ENCODE data around the gene HOXB3.

HOXB3 gene

DNA sequence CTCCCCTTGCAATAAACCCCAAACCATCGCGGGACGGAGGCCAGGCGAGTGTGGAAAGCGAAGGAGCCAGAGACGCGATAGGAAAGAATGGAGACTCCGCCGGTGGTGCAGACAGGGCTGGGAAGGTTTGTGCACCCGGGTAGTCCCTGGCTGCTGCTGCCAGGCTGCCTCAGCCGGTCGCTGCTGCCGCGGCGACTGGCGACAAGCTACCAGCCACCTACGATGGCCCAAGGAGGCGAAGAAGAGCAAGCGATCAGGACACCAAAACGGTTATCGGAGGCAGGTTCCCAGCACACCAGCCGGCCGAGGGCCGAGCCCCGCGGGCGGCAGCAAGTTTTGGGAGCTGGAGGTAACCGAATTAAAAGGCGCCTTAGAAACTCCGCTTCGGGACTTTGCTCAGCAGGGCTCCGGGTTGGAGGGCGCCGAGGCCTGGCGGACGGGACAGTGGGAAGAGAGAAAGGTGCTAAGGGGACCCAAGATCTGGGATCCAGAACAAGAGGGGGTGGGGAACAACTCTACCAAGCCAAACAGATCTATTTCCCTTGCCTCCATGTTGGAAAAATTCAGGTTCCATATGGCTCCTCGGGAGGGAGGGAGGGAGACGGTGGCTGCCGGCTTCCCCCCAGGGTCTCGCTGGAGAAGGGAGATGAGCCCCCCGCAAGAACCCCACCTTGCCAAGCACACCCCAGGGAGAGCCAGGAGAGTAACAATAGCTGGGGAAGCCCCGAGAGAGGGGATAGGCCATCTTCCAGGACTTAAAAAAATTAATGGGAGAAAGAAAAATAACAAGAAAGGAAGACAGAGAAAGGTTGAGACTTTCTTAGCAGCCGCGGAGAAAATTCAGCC lies 35.4 kb downstream of the HOXB3 start:
- no peak for DNase-seq

DNA sequence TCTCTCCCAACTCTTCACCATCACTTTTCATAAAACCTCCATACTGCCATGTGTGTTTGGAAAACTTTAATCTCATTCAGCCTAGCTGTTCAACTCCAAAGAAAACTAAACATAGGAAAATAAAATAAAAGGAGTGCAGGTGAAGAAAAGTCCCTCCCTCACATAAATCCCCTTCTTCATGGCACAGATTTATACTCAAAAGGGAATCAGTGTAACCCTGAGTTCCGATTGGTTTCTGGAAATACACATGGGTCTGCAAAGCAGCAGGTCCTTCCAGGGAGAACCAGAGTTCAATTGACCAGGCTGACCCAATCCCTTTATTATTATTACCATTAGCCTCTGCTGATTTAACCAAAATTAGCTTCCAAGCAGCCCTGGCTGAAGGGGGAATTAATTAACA lies 36.2 kb downstream of the HOXB3 start:
- no peak for DNase-seq

DNA sequence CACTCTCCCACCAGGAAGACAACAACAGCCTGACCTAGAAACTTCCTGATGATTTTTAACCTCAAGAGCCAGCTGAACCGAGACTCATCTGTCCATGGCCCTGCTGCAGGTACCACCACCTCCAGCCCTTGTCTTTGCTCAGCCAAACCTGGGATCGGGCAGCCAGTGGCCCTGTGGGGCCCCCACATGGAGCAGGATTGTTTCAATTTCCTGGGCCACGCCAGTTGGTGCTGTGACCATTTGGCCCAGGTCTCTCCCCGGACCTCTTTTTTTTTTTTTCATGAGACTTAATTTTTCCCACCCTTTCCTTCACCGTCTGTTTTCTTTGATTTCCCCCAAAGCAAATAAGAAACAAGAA lies 36.9 kb downstream of the HOXB3 start:
- DNase-seq, result no peak

DNA sequence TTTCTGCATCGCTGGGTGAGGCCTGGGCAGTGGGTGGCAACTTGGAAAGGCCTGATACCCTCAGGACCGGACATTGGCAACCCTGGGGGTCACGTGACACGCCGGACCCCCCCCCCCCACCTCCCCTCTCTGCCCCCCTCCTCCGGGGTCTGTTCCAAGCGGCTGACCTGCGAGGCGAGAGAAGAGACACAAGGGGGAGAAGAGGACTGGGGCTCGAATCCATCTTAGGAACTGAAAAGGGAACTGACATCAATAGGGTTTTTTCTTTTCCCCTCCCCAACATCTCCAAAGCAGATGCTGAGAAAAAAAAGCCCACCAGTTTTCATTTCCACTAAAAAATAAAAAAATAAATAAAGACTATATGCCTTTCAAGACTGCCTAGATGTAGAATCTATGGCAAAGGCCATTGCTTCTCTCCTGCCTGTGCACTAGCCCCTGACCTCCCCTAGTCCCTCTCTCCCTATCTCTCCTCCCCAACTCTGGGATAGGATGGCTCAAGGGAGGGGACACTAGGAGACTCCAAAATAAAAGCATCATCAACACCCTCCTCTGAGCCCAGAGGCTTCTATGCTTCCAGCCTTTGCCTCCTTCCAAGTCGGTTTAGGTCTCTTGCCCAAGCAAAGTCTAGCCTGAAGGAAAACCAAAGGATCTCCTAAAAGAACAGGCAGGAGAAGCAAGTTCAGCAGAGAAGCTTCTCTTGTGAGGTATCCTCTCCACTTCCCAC lies 37.4 kb downstream of the HOXB3 start:
- DNase-seq, result no peak

DNA sequence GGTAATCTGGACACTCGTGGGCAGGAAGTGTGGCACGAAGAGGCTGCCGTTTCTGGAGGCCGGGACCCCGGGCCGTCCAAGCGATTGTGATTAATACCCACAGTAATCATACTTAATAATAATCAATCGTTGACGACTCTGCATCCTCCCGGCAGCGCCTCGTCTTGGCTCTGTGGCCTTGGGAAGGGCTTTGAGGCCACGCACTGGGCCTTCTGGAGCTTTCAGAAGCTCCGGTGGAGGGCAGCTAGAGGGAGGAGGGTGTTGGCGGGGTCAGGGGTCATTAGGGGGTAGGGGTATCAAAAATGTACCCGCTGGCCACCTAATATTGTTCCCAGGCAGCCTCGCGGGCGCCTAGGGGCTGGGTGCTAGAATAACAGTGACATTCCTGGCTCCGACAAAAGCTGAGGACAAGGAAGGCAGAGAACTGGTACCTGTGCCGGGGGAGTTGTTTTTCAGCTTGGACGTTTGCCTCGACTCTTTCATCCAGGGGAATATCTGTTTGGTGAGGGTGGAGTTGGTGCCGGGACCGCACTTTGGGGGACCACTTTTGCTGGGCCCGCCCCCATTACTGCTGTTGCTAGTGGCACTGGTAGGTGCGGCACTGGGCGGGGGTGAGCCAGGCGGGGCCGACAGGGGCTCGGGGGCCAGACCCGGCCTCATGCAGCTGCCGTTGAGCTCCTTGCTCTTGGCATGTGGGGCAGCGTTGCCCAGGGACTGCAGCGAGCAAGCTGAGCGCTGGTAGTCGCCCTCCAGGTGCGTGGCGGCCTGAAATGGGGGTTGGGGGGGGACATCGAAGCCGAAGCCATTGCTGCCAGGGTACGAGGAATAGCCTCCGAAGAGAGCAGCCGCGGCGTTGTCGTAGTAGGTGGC lies 38.2 kb downstream of the HOXB3 start:
- DNase-seq, result no peak

DNA sequence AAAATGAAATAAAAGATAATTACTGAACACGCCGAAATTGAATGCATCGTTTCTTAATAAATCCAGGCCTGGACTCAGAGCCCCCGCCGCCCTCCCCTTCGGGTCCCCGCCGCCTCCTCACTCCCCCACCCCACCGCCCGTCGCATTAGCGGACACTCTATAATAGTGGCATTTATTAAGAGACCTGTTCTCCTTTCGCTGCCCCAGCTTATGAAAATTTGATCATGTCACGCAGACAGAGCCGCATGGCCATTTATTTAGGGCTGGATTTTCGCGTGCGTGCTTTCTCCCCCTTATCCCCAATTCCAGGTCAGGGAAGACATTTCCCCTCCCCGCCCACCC lies 38.9 kb downstream of the HOXB3 start:
- DNase-seq, result no peak

DNA sequence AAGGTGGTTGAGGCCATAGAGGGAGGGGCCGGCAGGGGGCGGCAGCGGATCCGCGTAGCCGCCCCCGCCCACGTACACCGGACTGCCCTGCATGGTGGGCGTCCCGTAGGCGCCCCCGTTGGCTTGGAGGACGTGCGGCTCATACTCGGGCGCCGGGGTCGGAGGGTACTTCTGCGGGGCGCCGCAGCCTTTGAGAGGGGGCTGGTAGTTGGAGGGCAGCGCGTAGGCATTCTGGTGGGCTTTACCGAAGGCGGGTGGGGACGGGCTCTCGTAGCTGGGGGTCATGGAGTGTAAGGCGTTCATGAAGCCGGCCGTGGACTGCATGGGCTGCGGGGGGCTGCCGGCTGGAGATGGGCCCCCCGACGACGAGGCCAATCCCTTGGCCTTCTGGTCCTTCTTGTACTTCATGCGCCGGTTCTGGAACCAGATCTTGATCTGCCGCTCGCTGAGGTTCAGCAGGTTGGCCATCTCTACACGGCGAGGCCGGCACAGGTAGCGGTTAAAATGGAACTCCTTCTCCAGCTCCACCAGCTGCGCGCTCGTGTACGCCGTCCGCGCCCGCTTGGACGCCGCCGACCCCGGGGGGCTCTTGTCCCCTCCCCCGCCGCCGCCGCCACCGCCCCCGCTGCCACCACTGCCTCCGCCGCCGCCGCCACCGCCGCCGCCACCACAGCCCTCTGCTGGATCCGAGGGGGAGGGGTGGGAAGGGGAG lies 39.4 kb downstream of the HOXB3 start:
- DNase-seq, result no peak

DNA sequence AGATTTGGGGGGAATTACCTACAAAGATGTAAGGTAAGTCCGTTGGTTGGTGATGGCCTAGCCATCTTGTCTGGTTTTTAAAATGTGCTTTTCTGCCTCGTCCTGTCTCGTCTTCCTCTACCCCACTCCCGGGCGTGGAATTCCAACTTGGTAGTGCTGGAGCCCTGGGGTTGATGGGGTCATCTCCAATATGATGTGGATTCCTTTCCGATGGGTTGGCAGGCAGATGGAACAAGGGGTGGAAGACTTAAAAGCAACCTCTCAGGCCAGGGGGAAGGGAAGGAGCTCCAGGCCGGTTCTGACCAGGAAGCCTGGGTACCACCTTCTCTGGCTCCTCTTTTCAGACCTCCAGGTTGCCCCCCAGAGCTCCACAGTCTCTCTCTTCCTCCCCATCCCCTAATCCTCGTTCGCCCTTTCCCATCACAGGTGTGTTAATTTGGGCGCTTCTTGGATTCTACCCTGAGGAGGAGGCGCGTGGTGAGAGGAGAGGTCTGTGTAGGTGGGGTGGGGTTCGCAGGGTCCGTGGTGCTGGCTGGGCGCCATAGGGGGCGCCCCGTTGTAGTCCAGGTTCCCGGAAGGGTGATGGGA lies 40.0 kb downstream of the HOXB3 start:
- DNase-seq, result no peak

DNA sequence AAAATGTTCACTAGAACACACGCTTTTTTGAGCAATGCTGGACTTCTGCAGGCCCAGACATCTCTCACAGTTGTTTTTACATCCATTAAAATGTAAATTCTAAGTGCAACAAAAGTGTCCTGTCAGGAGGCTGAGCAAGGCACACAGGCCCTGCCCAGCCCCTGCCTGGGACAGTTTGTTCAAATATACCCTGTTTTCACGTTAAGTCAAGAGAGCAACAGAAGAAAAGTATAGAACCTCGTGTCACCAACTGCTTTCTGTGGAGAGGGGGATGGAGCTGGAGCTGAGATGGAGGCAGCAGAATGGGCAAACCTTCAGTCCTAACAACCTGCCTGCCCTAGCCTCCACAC lies 40.8 kb downstream of the HOXB3 start:
- DNase-seq, result no peak

DNA sequence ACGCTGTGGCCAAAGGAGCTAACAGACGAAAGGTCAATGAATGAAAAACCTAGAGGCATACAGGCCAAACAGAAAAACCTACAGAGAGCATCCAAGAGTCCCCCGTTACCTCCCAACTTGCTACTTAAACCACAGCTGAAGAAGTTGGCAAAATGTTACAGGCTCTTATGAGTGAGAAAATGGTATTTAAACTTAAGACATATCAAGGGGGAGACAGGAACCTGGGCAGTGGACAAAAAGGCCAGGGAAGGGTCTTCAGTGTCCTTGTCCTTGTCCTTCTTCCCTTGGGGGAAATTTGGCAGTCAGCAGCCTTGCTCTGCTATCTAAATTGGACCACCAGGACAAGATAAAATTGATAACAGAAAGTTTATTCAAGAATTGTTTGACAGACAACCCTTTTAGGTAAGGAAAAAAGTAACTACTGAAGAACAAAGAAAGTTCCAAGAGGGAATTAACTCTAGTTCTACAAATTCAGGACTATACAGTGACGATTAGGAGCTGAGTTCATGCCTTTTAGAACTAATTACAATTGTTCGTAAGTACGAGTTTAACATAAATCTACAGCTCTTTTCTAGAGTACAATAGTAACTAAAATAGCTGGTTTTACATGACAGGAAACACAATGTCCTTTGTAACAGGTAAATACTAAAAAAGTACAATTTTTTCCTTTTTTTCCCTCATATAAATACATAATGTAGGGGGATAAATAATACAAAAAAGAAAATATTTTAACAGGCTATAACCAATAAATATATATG lies 41.3 kb downstream of the HOXB3 start:
- no peak for DNase-seq

DNA sequence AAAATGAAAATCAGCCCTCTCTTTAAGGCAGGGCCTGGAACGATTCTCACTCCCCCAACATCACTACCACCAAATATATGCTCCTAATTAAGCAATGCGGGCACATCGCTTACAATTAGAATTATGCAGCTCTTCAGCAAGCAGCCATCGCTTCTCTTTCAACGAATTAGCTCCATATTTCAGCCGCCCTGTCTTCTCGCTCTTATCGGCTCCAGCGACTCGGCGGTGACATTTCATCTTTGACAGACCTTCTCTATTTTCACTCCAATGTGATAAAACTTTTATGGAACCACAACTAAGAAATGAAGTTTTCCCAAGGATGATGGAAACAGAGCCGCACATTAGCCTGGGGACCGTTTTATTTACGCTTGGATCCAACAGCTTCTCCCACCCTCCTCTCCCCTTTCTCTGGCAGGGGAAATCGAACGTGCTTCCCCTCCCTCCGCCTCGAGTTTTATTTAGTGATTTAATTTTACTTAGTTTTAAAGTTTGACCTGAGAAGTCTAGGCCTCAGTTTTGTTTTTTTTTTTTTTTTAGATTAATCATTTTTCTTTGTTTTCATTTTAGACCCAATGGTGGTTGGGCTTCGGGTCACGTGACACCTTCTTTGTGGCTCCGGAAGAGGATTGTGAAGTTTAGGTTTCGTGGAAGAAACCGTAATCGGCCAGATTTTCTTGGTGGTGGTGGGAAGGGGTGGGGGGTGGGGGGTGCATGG lies 42.1 kb downstream of the HOXB3 start:
- DNase-seq, result no peak

DNA sequence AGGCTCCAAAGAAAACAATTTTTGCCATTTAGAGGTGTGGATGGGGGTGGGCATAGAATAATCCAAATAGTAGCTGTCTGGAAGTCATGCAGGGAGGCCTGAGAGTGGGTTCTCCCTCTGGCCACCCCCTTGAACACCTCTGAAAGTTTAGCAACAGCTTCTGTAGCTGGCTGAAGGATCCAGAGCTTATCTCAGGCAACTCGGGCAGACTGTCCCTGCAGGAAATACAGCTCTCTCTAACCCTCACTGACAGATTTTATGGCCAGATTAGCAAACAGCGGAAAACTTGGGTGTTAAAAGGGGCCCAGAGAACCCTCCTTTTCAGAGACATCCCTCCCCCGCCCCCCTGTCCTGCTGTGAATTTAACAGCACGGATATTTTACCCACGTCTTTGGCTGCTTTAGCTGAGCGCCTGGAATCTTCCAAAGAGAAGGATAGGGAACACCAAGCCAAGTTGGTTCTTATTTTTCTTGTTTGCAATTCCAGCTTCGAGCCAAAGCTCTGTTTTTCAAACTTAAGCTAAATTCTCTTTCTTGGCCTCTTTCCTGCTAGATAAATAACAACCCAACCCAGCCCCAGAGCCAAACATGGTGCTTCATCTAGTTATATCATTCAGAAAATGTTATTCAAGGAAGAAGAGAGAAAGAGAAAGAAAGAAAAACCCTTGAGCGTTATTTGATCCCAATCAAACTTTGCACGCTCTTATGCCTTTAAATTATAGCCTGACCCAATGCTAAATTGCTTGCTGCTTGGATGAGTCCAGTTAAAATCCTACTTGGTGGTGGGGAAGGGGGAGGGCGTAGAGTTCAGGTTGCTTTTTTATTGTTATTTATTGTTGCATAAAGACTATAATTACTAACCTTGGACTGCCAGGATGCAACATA lies 42.9 kb downstream of the HOXB3 start:
- no peak for DNase-seq

DNA sequence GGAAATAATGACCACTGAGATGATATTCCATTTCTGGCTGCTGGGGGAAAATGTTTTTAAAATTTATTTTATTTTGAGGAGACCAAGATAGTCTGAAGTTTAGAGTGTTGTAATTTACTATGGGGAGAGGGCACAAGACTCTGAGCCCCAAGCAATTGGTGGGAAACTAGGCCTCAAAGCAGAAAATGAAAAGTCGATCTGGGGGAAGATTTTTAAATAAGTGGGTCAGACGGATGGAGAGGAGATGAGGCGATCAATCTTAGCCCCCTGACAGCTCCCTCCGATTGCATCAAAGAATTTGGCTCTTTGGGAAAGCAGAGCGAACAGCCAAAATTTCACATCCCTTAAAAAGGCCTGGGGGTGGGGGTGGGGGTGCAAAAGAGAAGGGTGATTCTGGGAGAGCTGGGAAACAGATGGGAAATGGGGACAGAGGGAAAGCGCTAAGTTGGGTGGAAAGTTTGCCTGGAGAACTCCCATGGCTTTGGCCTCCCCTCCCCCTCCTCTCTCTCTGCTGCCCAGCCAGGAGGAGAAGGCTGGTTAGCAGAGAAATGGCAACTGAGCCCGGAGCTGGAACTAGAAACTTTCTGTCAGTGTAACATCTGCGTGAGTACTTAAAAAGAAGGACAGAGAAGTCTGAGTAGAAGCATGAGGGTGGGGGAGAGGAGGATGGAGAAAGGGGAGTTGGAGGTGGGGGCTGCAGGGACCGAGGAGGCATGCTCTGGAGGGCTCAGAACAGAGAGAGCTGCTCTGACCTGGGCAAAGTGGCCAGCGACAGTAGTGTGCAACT lies 43.7 kb downstream of the HOXB3 start:
- no peak for DNase-seq

DNA sequence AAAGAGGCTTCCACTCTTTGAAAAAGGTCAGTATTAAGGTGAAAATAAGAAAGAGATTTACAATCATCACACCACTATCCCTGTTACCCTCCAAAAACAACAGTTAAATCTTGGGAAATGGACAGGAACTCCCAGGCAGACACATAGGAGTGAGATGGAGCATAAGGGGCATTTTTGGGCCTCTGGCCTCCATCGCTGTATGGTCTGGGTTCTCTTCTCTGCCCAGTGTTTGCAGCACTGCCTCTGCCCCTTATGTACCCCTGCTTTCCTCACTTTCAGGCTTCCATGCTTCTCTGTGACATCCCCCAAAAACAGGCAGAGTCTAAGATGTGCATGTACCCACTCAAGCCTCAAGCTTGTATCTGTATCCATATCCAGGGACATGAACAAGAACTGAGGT lies 44.5 kb downstream of the HOXB3 start:
- DNase-seq, result no peak

DNA sequence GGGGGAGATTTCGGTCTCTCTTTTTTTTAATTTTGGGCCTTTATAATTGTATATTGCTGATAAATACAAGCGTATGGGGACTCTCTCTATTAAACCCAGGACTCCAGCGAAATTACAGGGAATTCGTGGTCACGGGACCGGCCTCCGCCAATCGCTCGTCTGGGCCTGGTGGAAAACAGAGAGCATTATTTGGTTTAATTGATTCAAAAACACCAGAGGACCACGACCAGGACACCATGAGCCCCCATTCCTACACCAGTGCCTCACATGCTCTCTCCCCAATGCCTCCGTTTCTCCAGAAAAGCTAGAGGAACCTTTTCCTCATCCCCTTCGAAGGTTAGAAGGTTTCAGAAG lies 45.0 kb downstream of the HOXB3 start, which contains the start of gene HOXB2:
HOXB2 (minus strand) TSS at position 88 of the 354 bp plus-strand sequence. CDS start 198 bp downstream, outside the sequence.
- DNase-seq, result no peak

DNA sequence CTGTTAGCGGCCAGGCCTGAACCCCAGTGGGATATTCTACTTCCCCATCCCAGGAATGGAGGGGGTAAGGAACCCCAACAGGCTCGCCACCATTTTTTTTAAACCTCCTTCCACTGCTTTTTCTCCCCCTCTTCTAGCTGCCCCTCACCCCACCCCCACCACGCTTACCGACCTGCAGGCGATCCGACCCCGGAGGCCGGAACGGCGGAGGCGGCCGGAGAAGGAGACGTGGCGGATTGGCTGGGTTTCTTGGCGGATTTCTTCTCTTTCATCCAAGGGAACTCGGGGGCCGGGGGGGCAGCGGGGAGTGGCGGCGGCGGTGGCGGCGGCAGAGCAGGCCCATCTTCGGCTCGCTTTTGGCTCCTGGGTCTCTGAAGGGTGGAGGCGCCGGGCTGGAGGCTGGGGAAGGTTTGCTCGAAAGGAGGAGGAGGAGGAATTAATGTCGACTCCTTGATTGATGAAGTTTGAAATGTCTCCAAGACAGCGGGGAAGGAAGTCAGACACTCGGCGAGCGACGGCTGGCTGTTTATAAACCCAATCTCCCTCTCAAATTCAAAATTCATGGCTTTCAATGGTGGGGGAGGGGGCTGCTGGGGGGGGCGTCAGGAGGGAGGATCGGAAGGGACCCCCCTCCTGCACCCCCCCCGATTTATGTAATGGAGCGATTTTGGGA lies 45.6 kb downstream of the HOXB3 start:
- DNase-seq, result no peak

DNA sequence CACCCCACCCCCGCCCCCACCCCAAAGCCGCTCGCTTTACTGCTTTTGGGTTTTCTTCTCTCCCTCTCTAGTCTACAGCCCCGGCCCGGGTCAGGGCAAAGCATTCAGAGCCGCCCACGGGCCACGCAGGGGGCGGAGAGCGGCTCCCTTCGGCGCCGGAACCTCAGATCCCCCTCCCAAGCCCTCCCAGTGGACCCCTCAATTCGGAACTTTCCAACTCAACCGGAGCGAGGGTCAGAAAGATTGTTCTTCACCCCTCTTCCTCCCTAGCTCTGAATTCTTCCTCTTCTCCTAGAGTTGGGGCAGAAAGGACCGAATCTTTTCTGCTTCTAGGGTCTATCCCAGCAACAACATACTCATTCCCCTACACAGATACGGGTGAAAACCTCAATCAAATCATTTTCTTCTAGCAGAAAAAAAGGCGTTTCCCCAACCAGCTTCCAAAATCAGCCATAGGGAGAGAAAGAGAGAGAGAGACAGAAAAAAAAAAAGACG lies 46.1 kb downstream of the HOXB3 start:
- no peak for DNase-seq

DNA sequence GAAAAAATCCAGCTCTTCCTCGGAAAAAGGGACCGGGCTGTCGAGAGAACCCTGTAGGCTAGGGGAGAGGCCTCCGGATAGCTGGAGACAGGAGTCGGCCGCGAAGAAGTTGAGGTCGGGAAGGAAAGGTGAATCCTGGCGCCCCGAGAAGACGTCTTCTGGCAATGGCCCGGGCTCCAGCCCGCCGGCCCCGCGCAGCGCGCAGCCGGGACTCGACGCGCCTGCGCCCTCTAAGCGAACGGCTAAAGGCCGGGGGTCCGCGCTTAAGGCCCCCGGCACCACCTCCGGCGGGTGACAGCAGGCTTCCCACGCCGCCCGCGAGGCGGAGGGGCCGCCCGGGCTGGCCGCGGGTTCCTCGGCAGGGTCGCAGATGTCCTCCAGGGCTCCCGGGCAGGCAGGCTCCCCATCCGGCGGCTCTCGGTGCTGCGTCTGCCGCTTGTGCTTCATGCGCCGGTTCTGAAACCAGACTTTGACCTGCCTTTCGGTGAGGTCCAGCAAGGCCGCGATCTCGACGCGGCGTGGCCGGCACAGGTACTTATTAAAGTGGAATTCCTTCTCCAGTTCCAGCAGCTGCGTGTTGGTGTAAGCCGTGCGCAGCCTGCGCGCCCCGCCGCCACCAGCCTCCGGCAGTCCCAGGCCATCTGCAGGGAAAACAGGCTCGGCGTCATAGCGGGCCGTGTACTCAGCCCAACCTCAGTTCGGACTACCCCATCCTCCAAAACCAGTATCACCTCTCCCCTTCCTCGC lies 46.8 kb downstream of the HOXB3 start:
- peak; percentile 47 for DNase-seq
